Stimulated activated CD4-positive, alpha-beta T cell treated with anti-CD3 and anti-CD28 coated beads, TNF-alpha, amount 100 ng/mL, for 24 hours (primary cell): ENCODE results near the gene GJE1.

Experiments used
- DNase-seq, 3 experiments: peaks; one replicate each; pipeline ENCODE4 v3.0.0-alpha.2; 2020; ENCODE audit warnings: low read depth in 3 of 3

Gene GJE1

DNA sequence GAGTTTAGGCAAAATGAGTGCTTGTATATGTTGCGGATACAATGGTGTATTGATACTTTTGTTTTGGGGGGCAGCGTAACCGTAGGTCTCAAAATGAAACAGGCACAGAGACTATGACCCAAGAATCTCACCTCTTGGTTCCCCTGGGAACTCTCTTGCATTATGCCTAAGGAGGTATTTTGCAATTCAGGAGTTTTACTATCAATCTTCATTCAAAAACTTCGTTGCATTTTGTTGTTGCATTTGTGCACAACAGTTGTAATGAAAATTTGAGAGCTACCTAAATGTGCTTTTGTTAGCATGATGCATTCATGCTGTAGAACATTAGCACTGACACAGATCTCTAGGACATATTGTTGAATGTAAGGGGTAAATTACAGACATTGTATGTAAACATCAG lies 32.5 kb downstream of the GJE1 start:
- no peak for DNase-seq

DNA sequence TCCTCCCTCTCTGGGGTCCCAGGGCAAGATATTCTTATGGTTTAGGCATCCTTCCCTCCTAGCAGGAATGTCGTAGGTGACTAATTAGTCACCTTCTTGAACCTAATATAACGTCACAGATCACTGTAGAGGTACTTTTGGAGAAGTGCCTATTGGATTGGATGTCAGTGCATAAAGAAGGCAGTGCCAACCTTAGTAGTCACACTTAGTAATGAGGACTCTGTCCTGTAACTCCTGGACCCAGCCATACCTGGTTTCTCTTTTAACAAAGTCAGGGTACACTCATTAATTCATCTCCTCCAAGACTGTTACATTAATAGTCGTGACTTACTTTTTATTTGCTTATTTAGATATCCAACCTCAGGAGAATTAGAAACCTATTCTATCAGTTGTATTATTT lies 34.3 kb downstream of the GJE1 start:
- no peak for DNase-seq

DNA sequence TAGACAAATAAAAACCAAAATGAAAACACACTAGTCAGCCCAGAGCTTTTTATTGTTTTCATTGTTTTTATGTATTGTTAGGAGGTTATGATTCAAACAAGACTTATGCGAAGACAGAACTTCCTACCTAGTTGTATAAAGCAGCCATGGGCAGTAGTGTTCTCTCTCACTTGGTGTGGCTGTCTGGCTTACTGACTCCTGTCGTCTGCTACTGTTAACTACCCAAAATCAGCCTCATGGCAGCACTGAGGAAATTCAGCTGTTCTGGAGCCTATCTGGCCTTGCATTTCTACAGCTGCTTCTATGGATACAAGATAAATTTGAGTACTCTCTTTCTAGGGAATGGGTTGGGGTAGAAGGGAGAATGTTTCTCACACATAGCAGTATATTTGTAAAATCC lies 34.8 kb downstream of the GJE1 start:
- DNase-seq = no peak

- DNase-seq = no peak
Measured at GRCh38 chr6:142171351-142171750, 38.6 kb downstream of the GJE1 start.

DNA sequence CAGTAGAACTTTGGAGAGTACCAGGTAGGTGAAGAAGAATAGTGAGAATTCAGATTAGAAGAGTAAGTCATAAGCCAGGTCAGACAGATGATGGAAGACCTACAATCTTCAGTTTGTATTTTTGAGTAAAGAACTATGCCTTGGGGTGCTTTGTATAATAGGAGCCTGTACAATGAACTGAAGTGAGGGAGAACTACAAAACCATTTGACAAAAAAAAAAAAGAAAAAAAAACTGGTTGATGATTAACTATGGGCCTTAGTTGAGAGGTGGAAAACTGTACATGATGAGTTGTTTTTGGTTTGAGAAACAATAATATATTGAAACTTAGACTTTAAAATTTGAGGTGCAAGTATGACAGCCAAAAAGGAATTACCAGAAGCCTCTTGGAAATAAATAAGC lies 40.0 kb downstream of the GJE1 start:
- DNase-seq = no peak

GRCh38 chr6:142173980-142174379 lies 41.3 kb downstream of the GJE1 start:
- DNase-seq = no peak

DNA sequence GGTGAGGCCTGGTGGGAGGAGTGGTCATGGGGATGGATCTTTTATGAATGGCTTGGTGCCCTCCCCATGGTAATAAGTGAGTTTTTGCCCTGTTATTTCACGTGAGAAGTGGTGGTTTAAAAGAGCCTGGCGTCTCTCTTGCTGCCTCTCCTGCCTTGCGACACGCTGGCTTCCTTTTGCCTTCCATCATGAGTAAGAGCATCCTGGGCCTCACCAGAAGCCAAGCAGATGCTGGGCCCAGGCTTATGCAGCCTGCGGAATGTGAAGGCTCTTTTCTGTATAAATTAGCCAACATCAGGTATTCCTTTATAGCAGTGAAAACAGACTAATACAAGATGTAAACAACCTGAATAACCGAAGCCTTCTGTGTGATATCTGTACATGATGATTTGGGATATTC lies 42.0 kb downstream of the GJE1 start:
- no peak for DNase-seq

DNA sequence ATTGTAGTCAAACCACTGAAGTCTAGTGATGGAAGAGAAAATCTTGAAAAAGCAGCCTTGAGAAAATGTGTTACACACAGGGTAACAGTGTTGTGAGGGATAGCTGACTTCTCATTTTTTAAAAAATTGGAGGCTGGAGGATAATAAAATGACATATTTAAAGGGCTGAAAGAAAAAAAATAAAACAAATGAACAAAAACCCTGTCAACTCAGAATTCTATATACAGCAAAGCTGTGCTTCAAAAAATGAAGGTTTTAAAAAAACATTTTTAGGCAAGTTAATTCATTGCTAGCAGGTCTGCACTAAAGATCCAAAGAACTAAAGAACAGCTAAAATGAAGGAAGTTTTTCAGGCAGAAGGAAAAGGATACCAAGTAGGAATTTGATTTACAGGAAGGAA lies 45.4 kb downstream of the GJE1 start:
- DNase-seq = no peak

DNA sequence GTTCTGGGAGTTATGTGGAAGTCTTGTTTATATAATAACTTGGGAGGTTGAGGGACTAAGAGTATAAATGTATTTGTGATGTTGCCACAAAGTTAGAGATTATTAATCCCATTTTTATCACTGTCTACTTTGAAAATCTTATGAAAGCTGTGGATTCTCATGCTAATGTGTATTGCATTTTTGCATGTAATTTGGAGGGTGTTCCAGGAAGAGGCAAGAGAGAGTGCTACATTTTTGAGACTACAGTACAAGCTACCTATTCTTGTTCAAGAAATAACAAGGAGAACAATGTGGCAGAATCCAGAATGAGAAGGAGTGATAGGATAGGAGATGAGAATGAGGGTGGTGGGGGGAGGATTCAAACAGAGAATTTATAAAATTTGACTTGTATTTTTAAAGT lies 49.3 kb downstream of the GJE1 start:
- DNase-seq = no peak

GRCh38 chr6:142183351-142183750 lies 50.6 kb downstream of the GJE1 start:
- no peak for DNase-seq

- DNase-seq = no peak
Measured at GRCh38 chr6:142184307-142184706, 51.6 kb downstream of the GJE1 start.
